CD4-positive, CD25-positive, alpha-beta regulatory T cell (primary cell): Measurements from ENCODE around the gene ELL2. TPM values are rescaled to one million over a fixed set of nuclear protein-coding genes. Genes with fewer than 3 reads are reported as not detected.
A peak's percentile ranks its signal among the peaks of the same experiment; 100 is the strongest.

ENCODE experiments used
- ATAC-seq, 2 donors: fragments of 150-1000 bp; cut with Tn5 transposase; one replicate each; pipeline ENCODE4 v1.10.0; 2021; ENCODE audit warnings: low read depth in 2 of 2, moderate number of reproducible peaks in 2 of 2, moderate library complexity in 1 of 2
- DNase-seq, 3 donors: peaks; one replicate each; pipeline versions ENCODE4 v3.0.0 to v3.0.0-alpha.2; 2012 to 2022; ENCODE audit warnings: mixed read lengths in 1 of 3
- H3K27ac ChIP-seq: one replicate; pipeline ENCODE4 v1.7.0; 2013; ENCODE audit warnings: mild to moderate bottlenecking, low read length; ENCODE audit not compliant: insufficient read depth, poor library complexity, severe bottlenecking
- H3K27me3 ChIP-seq: one replicate; pipeline ENCODE4 v1.7.0; 2013; ENCODE audit warnings: low read length; ENCODE audit not compliant: control insufficient read depth, insufficient read depth
- H3K36me3 ChIP-seq: one replicate; pipeline ENCODE4 v1.7.0; 2013; ENCODE audit warnings: mild to moderate bottlenecking, low read length, moderate library complexity; ENCODE audit not compliant: control insufficient read depth, insufficient read depth
- H3K4me1 ChIP-seq: 2 replicates; pipeline ENCODE4 v1.7.0; 2013; ENCODE audit warnings: mild to moderate bottlenecking, low read length; ENCODE audit not compliant: insufficient read depth, control insufficient read depth, poor library complexity, severe bottlenecking
- H3K4me3 ChIP-seq: one replicate; pipeline ENCODE4 v1.7.0; 2013; ENCODE audit warnings: low read depth, mild to moderate bottlenecking, low read length, moderate library complexity
- H3K9me3 ChIP-seq, 2 experiments: 1 replicate in 1 of 2; 2 replicates in 1 of 2; pipeline ENCODE4 v1.7.0; 2013; ENCODE audit warnings: low read length in 2 of 2, mild to moderate bottlenecking in 1 of 2, moderate library complexity in 1 of 2; ENCODE audit not compliant: control insufficient read depth in 2 of 2
- H3K27ac Mint-ChIP-seq, 3 donors: one replicate each; pipeline ENCODE4 v1.8.0; 2020 to 2022; ENCODE audit warnings: mild to moderate bottlenecking in 3 of 3, mixed read lengths in 3 of 3, moderate library complexity in 2 of 3
- H3K27me3 Mint-ChIP-seq: one replicate; pipeline ENCODE4 v1.8.0; 2022; ENCODE audit warnings: mild to moderate bottlenecking, mixed read lengths
- H3K36me3 Mint-ChIP-seq: one replicate; pipeline ENCODE4 v1.8.0; 2020; ENCODE audit warnings: mixed read lengths
- H3K4me1 Mint-ChIP-seq, 4 donors: one replicate each; pipeline ENCODE4 v1.8.0; 2020 to 2022; ENCODE audit warnings: mixed read lengths in 4 of 4, mild to moderate bottlenecking in 1 of 4
- H3K4me3 Mint-ChIP-seq, 4 donors: one replicate each; pipeline ENCODE4 v1.8.0; 2020 to 2022; ENCODE audit warnings: mild to moderate bottlenecking in 4 of 4, mixed read lengths in 4 of 4, moderate library complexity in 3 of 4
- H3K9me3 Mint-ChIP-seq, 7 donors: one replicate each; pipeline ENCODE4 v1.8.0; 2020 to 2022; ENCODE audit warnings: mixed read lengths in 7 of 7, mild to moderate bottlenecking in 3 of 7, moderate library complexity in 2 of 7
- polyA plus RNA-seq, 4 donors: library from polyadenylated mRNA; unstranded; fragments of 300-500 nt; fragmentation: Illumina TruSeq; gene quantifications; one replicate each; pipeline ENCODE4 v1.2.3, GENCODE V29; 2021
- total RNA-seq: library from RNA; stranded (reverse); gene quantifications from one replicate; pipeline ENCODE4 v1.2.3, GENCODE V29; 2022

ELL2 gene
- total and polyA plus RNA-seq, 5 donors from 2014 or later: 2.6 to 94.6 (median 3.7) TPM

DNA sequence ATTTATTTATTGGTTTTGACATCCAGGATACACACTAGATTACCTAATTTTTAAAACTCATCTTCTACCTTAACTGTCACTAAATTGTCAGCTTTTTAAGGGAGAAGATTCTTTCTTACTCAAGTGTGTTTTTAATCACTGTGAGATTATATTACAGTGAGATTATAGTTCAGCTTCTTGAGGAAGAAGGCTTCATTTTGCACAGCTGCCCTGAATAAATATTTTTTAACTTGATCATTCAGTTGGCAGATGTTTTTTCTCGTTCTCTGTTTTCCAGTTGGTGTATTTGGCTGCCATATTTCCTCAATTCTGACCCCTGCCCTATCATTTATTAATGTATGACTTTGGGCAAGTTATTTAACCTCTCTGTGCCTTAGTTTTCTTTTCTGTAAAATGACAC, 15.0 kb upstream of the ELL2 start:
- Mint-ChIP-seq H3K27ac (no peak overlapping the region), H3K9me3 (no peaks in the 10 kb centered on the region), H3K4me1 (no peaks in the 10 kb centered on the region), H3K27me3 (peaks cover 36% of the 10 kb centered on the region), H3K4me3 (no peak overlapping the region), H3K36me3 (no peaks in the 10 kb centered on the region)
- Histone ChIP-seq H3K4me1 (no peaks in the 10 kb centered on the region), H3K36me3 (no peaks in the 10 kb centered on the region), H3K27ac (no peak overlapping the region), H3K4me3 (no peak overlapping the region), H3K27me3 (peaks cover 12% of the 10 kb centered on the region), H3K9me3 (no peaks in the 10 kb centered on the region)
- ATAC-seq: no peak
- DNase-seq: no peak

DNA sequence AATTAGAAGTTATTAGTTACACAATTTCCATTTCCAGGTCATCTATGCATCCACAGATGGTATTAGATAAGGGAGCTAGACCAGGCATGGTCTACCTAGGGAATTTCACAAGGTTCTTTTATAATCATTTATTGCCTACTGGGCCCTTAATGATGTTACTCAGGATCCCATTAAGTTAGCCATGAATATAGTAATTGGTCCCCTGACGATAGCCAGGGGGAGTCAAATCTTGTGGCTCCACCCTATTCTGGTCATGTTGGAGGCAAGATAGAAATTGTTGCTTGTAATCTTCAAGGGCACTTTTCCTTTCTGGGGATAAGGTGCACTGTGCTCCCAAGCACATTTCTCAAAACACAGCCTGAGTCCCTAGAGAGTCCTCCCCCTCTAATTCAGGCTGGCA, 14.1 kb upstream of the ELL2 start:
- peaks cover 36% of the 10 kb centered on the region for H3K27me3 Mint-ChIP-seq
- H3K4me1 ChIP-seq: no peaks in the 10 kb centered on the region
- H3K27ac ChIP-seq: no peak overlapping the region
- H3K36me3 ChIP-seq: no peaks in the 10 kb centered on the region
- H3K9me3 Mint-ChIP-seq: no peaks in the 10 kb centered on the region
- H3K9me3 ChIP-seq: no peaks in the 10 kb centered on the region
- H3K36me3 Mint-ChIP-seq: no peaks in the 10 kb centered on the region
- no peak overlapping the region for H3K4me3 Mint-ChIP-seq
- no peaks in the 10 kb centered on the region for H3K4me1 Mint-ChIP-seq
- peaks cover 12% of the 10 kb centered on the region for H3K27me3 ChIP-seq
- ATAC-seq: no peak
- H3K27ac Mint-ChIP-seq: no peak overlapping the region
- no peak for DNase-seq
- H3K4me3 ChIP-seq: no peak overlapping the region

DNA sequence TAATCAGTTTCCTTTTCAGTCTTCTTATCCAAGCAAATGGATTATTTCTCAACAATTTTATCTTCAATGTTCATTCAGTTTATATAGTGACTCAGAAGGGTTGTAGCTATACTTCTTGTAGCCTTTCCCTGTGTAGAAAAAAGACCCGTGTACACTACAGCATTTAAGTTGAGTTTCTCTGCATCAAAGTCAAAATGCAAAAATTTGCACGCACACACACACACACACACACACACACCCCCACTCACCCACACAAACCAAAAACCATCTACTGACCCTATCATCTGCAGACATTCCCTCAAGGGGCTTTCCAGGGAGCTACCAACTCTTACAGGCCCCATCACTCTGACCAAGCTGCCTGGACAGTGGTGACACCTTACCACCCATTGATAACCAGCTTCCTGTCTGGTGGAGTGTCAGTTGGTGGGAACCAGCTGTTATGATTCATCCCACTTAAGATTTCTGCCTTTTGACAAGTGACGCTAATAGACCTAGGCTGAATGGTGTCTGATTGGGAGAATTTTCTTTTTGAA, 12.2 kb upstream of the ELL2 start:
- ATAC-seq (peak in 1 of 2 donors; percentile 28), DNase-seq (peak in 1 of 3 donors; percentile 10)
- peaks cover 0 to 5% of the 10 kb centered on the region in 2 experiments for H3K9me3 ChIP-seq
- H3K4me1 Mint-ChIP-seq: no peaks in the 10 kb centered on the region
- H3K36me3 ChIP-seq: no peaks in the 10 kb centered on the region
- peaks cover 0 to 3% (median 0%) of the 10 kb centered on the region in 7 donors for H3K9me3 Mint-ChIP-seq
- peak overlapping the region in 1 of 3 donors; percentile 50 for H3K27ac Mint-ChIP-seq
- no peaks in the 10 kb centered on the region for H3K4me1 ChIP-seq
- H3K36me3 Mint-ChIP-seq: no peaks in the 10 kb centered on the region
- H3K4me3 Mint-ChIP-seq: peak overlapping the region in 1 of 4 donors; percentile 16
- no peak overlapping the region for H3K4me3 ChIP-seq
- H3K27me3 ChIP-seq: peaks cover 12% of the 10 kb centered on the region
- peaks cover 30% of the 10 kb centered on the region for H3K27me3 Mint-ChIP-seq
- H3K27ac ChIP-seq: no peak overlapping the region

DNA sequence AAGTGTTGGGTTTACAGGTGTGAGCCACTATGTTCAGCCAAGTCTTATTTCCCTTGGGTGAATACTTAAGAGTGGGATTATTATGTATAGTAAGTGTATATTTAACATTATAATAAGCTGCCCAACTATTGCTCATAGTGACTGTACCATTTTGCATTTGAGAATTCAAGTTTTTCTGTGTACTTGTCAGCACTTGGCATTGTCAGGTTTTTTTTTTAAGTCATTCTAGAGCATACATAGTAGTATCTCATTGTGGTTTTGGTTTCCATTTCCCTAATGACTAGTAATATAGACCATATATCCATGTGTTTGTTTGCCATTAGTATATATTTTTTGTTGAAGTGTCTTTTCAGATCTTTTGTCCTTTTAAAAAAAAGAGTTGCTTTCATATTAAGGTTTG, 10.5 kb upstream of the ELL2 start:
- Histone ChIP-seq H3K27me3 (peaks cover 5% of the 10 kb centered on the region), H3K36me3 (no peaks in the 10 kb centered on the region), H3K9me3 (peaks cover 0 to 5% of the 10 kb centered on the region in 2 experiments), H3K4me3 (no peak overlapping the region), H3K4me1 (no peaks in the 10 kb centered on the region), H3K27ac (no peak overlapping the region)
- H3K36me3 Mint-ChIP-seq: no peaks in the 10 kb centered on the region
- peaks cover 22% of the 10 kb centered on the region for H3K27me3 Mint-ChIP-seq
- no peak for ATAC-seq
- DNase-seq: peak in 1 of 3 donors; percentile 4
- H3K4me1 Mint-ChIP-seq: no peaks in the 10 kb centered on the region
- peaks cover 0 to 3% (median 0%) of the 10 kb centered on the region in 7 donors for H3K9me3 Mint-ChIP-seq
- H3K4me3 Mint-ChIP-seq: no peak overlapping the region
- no peak overlapping the region for H3K27ac Mint-ChIP-seq

DNA sequence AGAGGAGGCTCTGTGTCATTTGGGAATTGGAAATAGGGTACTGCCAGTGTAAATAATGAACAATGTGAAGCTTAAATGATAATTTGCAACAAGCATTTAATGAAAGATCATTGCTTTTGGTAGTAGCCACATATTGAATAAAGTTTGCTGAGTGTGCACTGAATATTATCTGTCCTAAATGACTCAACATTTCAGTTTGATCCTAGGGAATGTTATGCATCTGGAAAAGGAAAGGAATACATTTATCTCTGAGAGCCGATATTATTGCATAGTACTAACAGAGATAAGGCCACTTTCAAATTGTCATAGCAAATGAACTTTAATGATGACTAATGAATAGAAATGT, 8.7 kb upstream of the ELL2 start:
- H3K36me3 Mint-ChIP-seq: no peaks in the 10 kb centered on the region
- Histone ChIP-seq H3K27me3 (peaks cover 7% of the 10 kb centered on the region), H3K9me3 (peaks cover 0 to 5% of the 10 kb centered on the region in 2 experiments), H3K4me3 (no peak overlapping the region), H3K36me3 (no peaks in the 10 kb centered on the region), H3K27ac (no peak overlapping the region), H3K4me1 (no peaks in the 10 kb centered on the region)
- DNase-seq: no peak
- H3K4me1 Mint-ChIP-seq: no peaks in the 10 kb centered on the region
- peaks cover 11% of the 10 kb centered on the region for H3K27me3 Mint-ChIP-seq
- H3K4me3 Mint-ChIP-seq: no peak overlapping the region
- H3K9me3 Mint-ChIP-seq: peaks cover 0 to 3% (median 0%) of the 10 kb centered on the region in 7 donors
- no peak for ATAC-seq
- H3K27ac Mint-ChIP-seq: no peak overlapping the region

DNA sequence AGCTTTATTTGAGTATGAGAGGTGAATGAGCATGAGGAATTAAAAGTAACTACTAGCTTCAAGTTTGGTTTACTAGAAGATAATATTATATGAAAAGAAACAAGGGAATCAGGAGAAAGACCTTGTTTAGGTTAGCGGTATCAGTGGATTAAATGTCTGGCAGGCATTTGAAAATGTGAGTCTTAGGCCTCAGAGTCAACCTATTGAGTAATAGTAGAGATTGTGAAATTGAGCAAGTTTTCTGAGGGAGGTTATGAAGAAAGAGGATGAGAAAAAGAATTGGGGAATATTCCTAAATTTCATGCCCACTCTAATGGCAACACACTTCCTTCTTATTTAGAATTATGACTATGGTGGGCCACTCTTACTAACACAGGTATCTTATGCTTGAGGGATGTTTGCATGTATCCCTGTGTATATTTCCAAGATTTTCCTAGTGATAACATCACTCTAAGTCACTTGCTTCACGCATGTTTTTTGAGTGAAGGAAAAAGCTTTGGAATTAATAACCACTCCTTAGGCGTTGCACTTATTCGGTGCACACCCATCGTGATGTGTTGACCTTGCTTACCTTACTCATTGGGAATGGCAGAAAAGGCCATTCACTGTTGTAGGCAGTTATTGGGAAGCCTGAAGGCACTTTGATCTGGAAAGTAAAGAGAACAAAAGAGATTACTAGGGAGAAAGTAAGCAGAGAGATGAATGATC, 8.2 kb upstream of the ELL2 start:
- ATAC-seq (no peak), DNase-seq (no peak)
- Histone ChIP-seq H3K4me1 (no peaks in the 10 kb centered on the region), H3K4me3 (no peak overlapping the region), H3K27ac (no peak overlapping the region), H3K36me3 (no peaks in the 10 kb centered on the region), H3K9me3 (peaks cover 0 to 5% of the 10 kb centered on the region in 2 experiments), H3K27me3 (peaks cover 7% of the 10 kb centered on the region)
- Mint-ChIP-seq H3K27me3 (peaks cover 11% of the 10 kb centered on the region), H3K9me3 (peaks cover 0 to 3% (median 0%) of the 10 kb centered on the region in 7 donors), H3K27ac (no peak overlapping the region), H3K36me3 (no peaks in the 10 kb centered on the region), H3K4me1 (no peaks in the 10 kb centered on the region), H3K4me3 (no peak overlapping the region)

DNA sequence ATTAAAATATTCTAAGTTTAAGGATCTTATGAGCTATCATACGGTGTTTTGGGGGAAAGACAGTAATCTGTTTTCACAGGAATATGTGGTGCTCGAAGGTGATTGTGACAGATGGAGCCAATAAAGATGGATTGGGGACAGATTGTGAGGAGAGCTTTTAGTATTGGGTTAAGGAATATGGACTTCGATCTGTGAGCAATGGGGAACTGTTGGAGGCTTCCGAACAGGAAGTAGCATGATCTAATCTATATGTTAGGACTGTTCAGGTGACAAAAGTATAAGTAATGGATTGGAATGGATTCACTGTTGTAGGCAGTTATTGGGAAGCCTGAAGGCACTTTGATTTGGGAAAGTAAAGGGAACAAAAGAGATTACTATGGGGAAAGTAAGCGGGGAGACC, 7.4 kb upstream of the ELL2 start:
- Mint-ChIP-seq H3K36me3 (no peaks in the 10 kb centered on the region), H3K9me3 (peaks cover 0 to 3% (median 0%) of the 10 kb centered on the region in 7 donors), H3K27ac (no peak overlapping the region), H3K4me3 (no peak overlapping the region), H3K4me1 (no peaks in the 10 kb centered on the region), H3K27me3 (peaks cover 11% of the 10 kb centered on the region)
- Histone ChIP-seq H3K9me3 (peaks cover 0 to 5% of the 10 kb centered on the region in 2 experiments), H3K27ac (no peak overlapping the region), H3K27me3 (peaks cover 7% of the 10 kb centered on the region), H3K4me1 (no peaks in the 10 kb centered on the region), H3K36me3 (no peaks in the 10 kb centered on the region), H3K4me3 (no peak overlapping the region)
- no peak for ATAC-seq
- DNase-seq: no peak

DNA sequence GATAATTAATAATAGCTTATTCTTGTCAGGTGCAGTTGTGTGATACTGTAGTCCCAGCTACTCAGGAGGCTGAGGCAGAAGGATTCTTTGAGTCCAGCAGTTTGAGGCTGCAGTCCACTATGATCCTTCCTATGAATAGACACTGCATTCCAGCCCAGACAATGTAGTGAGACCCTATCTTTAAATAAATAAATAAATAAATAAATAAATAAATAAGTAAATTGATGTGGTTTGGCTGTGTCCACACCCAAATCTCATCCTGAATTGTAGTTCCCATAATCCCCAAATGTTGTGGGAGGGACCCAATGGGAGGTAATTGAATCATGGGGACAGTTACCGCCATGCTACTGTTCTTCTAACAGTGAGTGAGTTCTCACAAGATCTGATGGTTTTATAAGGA, 5.6 kb upstream of the ELL2 start:
- no peak overlapping the region for H3K4me3 ChIP-seq
- peaks cover 5% of the 10 kb centered on the region for H3K4me1 ChIP-seq
- no peak overlapping the region for H3K4me3 Mint-ChIP-seq
- no peak overlapping the region for H3K27ac Mint-ChIP-seq
- H3K27ac ChIP-seq: no peak overlapping the region
- H3K27me3 Mint-ChIP-seq: no peaks in the 10 kb centered on the region
- H3K36me3 ChIP-seq: no peaks in the 10 kb centered on the region
- peaks cover 7% of the 10 kb centered on the region for H3K27me3 ChIP-seq
- peaks cover 3 to 6% (median 5%) of the 10 kb centered on the region in 4 donors for H3K4me1 Mint-ChIP-seq
- ATAC-seq: no peak
- H3K9me3 Mint-ChIP-seq: peaks cover 0 to 3% (median 0%) of the 10 kb centered on the region in 7 donors
- no peaks in the 10 kb centered on the region for H3K36me3 Mint-ChIP-seq
- peaks cover 0 to 5% of the 10 kb centered on the region in 2 experiments for H3K9me3 ChIP-seq
- DNase-seq: no peak
